Germinal center (tissue), 1 donor: ENCODE measurements around the gene KLF15.
"Not testable (repeated sequence)": the region's sequence is repeated elsewhere in the genome, so short reads cannot be mapped to it uniquely, and the experiment has no call there.

Experiments
- DNase-seq: peaks from one replicate; pipeline ENCODE4 v3.0.0; 2012; ENCODE audit warnings: mixed read lengths, low spot score

Gene KLF15

DNA sequence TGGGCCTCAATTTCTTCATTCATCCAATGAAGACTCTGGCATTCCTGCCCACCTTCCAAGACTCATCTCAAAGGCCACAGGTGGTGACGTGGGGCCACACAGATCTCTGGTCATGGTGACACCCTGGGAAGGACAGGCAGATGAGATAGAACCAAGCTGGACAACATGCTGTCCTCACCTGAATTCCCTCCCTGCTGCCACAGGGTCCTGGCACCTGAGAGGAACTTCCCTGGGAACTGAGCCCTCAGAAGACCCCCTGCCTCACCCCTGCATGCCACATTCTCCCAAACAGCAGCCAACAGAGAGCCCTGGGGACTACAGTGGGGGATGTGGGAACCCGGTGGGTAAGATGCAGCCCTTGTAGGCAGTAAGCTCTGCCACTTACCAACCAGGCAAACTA is 10.7 kb downstream of the KLF15 start:
- no peak for DNase-seq

DNA sequence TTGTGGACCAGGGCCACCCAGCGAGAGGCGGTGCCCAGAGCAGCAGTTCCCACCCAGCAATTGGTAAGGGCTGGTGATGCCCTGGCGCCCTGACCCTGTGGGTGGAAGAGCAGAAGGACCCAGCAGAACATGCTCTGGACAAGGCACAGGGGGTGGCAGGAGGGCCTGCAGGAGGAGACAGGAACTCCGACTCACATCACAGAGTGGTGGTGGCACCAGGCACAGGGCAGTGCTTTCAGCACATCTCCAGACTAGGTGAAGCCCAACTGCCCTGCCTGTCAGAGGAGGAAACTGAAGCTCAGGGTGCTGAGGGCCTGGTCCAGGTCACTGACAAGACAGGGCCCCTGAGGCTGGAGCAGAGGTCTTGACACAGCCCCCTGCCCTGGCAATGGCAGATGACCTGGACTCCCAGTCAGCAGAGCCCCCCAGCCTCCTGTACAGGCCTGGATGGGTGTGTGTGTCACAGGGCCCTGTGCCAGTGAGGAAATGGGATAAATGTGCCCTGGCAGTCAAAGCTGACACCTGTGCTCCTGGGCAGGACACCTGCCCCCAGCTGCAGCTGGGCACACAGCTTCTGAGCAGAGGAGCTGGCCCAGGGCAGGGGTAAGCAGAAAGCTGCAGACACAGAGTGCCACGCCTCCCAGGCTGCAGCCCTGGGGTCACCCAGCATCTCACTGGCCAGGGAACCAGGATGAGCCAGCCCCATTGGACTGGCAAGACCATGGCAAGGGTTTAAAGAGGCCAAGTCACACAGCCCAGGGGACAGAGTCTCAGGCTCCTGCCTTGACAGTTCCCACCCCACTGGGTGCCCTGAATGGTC is 11.4 kb downstream of the KLF15 start:
- DNase-seq, result no peak

DNA sequence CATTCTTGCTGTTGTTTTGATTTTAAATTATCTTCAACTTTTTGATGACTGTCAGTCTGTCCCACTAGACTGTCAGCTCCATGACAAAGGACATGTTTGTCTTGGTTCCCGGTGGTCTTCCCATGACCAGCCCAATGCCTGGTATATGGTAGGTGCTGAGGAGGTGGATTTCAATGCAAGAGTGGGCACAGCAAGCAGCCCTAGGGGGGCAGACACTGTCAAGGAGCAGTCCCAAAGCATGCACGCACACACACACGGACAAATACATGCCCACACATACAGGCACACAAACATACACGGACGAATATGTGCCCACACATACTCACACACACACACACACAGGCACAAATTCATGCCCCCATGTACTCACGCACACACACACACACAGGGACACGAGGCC is 12.0 kb downstream of the KLF15 start:
- no peak for DNase-seq

DNA sequence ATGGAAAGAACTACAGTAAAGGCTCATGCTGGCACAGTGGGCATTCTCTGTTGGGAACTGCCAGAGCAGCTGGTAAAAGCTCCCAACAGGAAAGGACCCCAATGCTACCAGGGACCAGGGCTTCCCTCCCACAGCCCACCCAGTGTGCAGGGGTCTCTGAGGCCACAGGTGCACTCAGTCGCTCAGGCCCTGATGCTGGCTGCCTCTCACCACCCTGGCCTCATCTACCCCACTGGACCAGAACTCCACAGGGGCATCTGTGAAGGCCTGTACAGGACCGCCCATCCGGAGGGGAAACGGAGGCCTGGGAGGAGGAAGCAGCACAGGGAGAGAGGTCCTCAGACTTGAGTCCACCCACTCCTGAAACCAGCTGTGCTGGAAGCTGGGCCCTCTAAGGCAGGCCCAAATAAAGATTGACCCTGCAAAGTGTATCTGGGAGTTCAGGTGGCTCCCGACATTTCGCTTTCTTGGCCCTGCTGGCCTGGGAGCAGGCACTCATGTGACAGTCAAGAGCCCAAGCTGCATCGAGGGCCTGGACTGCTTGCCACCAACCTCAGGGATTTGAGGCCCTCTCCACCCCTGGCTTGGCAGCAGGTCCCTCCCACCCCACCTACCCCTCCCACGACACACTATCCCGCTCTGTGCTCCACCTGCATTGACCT is 12.7 kb downstream of the KLF15 start:
- DNase-seq, result no peak

DNA sequence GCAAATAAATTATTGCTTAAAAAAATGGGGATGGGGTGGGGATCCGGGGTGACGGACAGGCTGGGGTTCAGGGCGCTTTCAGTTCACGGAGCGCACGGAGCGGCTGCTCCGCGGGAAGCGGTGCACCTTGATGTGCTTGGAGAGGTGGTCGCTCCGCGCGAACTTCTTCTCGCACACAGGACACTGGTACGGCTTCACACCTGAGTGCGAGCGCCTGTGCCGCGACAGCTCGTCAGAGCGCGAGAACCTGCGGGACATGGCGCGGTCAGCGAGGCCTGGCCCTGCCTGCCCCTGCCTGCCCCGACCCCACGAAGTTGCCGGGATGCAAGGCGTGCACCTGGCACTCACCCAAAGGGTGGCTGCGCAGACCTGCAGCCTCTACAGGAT is 13.6 kb downstream of the KLF15 start:
- DNase-seq, result no peak

DNA sequence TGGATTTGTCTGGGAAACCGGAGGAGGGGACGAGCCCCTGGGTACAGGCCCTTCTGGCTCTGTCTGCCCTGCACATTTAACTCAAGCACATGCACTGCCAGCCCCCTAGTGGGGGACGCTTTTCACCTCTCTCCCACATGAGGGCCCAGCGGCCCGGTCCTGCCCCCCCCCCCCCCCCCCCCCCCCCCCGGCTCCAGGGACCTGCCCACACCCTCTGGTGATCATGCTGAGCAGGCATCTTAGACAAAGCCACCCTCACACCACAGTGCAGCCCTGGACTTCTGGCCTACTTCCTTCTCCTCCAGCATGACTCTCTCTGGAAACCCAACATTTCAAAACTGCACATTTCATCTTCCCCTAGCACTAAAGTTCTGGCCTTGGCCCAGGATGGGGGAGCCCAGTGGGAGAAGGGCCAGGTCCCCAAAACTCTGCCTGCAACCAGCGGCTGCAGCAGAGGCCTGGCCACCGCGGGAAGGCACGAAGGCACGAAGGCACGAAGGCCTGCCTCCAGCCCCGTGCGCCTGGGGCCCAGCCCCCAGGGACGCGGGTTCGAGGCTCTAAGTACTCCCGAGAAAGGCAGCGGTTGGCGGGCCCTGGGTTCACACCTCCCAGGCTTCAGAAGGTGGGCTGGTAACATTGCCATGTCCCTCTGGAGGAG is 14.1 kb downstream of the KLF15 start:
- DNase-seq, result no peak

DNA sequence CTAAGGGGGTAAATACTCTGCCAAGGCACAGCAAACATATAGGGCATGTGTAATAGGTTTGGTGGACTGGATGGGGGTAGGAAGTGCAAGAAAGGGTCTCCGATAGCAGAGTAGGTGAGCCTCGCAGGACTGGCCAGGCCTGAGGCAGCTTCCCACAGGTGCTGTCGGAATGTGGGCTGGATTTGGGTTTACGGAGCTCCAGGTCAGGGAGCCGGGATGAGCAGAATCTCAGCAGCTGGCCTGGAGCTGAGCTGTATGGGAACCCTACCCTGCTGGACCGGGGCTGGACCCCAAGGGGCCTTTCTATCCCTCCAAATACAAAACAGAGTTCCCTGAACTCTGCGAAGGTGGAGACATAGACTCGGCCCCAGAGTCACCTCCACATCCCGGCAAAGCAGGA is 15.0 kb downstream of the KLF15 start:
- no peak for DNase-seq

DNA sequence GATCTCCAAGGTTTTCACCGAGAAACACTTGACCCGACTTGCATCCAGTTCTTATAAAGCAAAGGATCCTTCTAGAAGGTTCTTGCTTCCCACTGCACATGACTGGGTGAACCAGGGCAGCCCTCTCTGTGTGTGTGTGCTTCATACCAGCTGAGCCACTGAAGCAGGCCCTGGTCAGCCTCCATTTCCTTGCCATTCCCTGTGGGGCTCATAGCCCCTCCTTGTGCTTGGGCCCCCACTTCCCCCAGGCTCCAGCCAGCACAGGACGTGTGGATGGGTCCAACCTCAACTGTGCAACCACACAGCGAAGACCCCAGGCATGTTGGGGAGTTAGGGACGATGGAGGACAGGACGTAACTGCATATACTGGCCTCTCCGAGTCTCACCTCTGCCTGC is 15.5 kb downstream of the KLF15 start:
- no peak for DNase-seq

DNA sequence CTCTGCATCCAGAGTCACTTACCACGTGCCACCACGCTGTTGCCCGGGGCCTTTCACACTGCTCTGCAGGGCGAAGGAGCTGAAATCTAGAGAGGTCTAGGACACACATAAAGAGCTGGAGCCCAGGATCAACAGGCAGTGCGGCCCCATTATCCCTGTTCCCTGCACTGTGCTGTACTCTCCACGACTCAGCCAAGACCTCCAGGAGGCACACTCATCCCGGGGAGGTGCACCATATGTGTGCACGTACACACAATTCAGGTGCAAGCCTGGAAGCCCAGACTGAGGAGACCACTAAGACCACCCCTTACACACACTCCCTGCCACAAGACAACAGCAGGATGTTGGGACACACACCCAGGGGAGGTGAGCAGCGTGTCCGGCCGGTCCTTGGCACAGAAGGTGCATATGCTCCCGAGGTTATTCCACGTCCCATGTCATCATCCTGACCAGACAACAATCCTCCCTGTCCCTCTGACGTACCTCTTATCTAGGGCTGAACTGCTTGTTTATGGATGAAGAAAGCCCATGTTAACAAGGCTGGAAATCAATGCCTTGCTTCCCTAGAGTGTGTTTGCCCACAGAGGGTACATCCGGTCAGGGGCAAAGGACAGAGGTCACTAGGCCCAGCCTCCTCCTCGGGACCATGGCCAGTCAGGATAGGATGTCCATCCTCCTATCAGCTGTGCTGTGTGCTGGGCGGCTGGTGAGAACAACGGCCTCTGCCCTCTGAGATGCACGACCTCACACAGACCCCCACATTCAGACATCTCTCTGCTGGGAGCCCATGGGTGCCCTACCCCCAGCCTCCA is 16.1 kb downstream of the KLF15 start:
- DNase-seq, result no peak

DNA sequence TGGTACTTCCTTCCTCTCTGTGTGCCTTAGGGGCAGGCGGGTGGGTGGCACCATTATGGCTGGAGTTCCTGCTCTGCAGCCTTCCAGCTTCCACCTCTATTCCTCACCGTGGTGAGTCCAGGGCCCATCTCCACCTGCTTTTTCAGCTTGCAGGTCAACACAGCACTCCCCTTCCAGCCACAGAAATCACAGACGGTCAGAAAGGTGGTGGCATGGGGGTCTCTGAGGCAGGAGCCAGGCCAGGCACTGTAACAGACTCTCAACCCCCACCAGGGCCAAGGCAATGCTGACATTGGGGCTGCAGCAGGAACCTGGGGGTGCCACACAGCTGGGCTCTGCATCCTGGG is 16.6 kb downstream of the KLF15 start:
- no peak for DNase-seq

DNA sequence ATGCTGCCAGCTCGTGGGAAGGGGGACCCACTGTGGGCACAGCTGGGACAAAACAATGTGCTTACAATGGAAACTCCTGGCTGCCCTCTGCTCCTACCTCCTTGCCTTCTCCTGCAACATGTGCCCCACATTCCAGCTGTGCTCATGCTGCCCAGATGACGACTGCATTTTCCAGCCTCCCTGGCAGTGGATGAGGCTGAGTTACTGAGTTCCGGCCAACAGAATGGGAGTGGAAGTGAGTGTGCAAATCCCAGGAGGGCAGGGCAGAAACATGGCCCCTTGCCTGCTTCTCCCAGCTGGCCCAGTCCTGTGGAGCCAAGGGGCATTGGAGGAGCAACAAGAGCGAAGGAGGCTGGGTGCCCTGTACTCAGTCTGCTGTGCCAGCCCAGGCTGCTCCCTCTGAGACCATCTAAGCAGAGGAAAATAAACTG is 17.1 kb downstream of the KLF15 start:
- no peak for DNase-seq

DNA sequence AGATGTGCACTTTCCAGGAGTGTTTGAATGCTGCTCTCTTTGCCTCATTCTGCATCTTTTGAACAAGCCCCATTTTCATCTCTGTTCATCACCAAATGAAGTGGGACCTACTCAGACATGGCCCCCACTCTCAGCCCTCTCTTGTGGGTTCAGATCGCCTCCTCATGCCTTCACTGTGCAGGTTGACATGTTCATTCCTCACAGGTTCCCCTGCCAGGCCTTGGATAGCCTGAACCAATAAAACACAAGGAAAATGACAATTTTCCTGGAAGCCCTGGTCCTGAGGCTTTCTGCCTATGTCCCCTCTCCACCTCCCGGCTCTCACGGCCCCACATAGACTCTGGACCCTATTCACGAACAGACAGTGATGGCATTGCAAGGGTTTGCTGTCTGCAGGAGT is 17.7 kb downstream of the KLF15 start:
- no peak for DNase-seq

DNA sequence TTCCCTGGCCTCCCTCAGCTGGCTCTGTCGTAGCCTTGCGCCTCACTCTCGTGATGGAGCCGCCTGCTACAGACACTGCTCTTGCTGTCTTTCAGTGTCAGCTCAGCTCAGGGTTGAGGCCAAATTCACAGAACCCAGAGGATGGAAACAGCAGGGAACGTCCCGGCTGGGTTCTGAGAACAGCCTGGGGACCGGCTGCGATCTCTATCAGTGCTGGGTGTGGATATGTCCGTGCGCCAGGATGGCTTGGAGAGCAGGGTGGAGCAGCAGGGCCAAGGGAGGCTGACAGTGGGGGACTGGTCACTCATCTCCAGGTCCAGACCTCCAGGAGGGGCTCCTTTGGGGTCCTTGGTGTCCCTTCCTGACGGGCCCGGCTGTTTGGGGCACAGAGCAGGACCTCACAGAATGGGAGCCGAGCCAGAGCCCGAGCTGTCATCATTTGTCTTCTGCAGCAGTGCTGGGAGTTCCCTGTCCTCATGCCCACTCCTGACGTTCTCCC is 18.4 kb downstream of the KLF15 start:
- no peak for DNase-seq

DNA sequence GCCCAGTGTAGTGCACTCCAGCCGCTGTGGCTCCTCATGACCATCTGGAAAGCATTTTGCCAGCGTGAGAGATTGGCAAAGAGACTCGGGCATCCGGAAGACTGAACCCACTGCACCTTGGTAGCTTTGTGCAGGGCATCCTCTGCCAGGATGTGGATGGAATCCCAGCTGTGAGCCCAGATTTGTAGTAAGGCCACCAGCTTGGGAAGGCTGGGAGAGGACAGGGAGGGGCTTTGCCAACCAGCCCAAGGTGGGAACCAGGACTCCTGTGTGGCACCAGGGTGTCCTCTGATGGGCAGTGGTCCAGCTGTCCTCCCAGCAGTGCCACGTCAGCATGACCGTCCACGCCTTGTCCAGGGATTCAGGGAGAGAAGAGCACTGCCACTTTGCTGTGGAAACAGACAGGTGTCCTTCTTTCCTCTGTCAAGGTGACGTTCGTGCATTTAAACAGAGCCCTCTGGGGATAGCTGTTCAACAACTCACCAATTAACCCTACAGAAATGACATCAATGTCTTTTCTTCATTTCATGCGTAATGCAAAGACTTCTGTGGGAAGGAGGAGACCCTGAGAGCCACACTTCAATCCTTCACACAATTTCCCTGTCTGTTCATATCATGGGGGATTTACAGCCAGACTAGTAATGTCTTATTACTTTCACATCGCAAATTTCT is 19.1 kb downstream of the KLF15 start:
- no peak for DNase-seq

DNA sequence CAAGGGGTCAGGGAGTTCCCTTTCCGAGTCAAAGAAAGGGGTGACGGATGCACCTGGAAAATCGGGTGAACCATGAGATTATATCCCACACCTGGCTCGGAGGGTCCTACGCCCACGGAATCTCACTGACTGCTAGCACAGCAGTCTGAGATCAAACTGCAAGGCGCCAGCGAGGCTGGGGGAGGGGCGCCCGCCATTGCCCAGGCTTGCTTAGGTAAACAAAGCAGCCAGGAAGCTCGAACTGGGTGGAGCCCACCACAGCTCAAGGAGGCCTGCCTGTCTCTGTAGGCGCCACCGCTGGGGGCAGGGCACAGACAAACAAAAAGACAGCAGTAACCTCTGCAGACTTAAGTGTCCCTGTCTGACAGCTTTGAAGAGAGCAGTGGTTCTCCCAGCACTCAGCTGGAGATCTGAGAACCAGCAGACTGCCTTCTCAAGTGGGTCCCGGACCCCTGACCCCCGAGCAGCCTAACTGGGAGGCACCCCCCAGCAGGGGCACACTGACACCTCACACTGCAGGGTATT is 25.3 kb downstream of the KLF15 start:
- not testable (repeated sequence) for DNase-seq

DNA sequence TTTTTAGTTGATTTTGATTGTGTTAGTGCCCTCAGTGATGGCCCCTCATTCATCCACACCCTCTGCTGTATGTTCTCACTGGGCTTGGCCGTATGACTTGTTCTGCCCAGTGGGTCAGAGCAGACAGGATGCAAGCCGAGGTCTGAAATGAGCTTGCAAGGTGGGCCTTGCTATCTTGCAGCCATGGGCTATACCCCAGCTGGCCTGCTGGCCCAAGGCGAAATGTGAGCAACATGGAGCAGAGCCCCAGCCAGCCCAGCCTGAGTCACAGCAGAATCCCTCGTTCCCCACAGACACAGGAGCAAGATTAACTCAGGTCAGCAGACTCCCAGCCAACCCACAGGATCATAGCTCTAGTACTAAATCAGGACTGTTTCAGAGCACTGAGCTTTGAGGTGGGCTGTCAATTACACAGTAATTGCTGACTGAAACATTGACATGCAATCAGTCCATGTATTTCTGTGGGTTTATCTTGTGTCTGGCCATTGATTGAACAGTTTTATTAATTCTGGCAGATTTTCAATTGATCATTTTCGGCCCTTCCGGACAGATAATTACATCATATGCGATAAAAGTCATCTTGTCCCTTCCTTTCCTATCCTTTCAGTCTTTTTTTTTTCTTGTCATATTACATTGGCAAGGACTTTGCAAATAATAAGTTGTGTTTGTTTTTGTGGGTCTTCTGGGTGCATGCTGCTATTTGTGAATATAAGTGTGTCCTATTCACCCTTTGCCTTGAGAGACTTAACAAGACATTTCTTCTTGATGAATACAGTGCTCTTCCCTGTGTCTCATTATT is 27.1 kb downstream of the KLF15 start:
- DNase-seq, result no peak

DNA sequence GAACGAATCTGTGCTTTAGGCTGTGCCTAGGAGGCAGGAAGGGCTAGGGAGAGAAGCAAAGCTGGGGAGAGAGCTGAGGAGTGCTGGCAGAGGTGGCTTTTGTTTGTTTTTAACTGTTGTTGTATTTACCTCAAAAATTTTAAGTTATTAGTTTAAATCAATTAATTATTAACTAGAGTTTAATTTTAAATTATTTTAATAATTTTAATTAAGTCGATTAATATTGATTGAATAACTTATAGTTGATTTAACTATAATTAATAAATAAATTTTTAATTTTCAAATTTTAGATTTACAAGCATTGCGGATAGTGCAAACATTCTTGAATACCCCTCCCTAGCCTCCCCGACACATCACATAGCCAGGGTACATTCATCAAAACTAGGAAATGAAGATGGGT is 30.6 kb downstream of the KLF15 start:
- no peak for DNase-seq

DNA sequence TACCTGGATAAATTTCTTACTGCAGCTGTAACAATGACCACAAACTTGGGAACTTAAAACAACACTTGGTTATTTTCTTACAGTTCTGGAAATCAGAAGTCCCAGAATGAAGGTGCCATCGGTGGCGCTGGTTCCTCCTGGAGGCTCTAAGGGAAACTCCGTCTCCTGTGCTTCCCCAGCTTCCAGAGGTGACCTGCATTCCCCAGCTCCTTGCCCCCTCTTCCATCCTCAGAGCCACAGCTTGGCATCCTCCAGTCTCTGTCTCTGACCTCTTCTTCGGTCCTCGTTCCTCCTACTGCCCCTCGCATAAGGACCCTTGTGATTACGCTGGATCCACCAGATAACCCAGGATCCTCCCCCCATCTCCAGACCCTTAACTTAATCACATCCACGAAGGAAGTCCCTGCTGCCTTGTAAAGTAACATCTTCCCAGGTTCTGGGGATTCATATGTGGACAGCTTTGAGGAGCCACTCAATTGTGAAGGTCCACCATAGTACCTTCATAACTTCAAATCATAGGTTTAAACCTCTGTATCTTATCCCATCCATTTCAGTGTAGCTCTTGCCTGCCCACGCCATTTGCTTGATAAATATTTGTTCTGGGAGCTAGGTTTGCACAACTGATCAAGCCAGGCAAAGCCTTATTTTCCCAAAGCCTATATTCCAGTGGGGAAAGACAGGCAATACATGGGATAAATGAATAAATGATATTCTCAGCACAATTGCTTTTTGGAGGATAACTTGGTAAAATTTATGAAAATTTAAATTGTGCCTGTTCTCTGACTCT is 34.8 kb downstream of the KLF15 start:
- no peak for DNase-seq

DNA sequence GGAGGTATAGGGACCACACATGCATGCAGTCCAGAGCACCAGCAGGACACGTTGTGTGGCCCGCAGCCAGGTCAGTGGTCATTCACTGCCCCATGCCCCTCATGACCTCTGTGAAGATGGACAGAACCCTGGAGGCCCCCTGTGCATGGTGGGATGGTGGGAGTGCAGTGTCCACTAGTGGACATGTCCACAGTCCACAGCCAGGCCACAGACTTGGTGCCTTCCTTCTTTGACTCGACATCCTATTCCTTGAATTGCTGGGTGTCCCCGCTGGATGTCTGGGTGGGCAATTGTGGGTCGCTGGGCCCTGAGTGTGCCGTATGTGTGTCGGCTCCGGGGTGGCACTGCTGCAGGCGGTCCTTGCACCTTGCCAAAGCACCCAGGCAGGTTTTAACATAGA is 35.7 kb downstream of the KLF15 start:
- no peak for DNase-seq
